ENCODE results near the gene ACSM3.

Gene ACSM3

DNA sequence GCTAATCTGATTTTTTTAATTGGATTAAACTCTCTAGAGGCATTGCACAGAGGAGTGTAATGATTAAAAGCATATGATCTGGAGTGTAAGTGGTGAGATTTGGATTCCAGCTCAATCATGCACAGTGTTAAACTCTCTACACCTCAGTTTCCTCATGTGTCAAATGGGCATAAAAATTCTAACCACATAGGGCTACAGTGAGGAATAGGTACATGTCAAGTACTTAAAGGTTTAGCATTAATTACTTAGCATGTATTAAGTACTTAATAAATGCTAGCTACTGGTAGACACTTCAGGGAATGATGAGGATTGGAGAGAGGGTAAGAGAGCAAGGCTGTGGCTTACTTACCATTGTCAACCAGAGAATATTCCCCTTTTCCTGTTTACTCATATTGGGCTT lies 25.3 kb downstream of the ACSM3 start:
- no peak overlapping the region for H4K8ac ChIP-seq (ENCODE audit: low read length)
- no peaks in the 10 kb centered on the region for H3K27me3 ChIP-seq (ENCODE audit: control insufficient read depth in 1 of 2, insufficient read depth in 1 of 2, low read length in 2 of 2)

GRCh38 chr16:20791923-20792612 lies 28.3 kb downstream of the ACSM3 start:
- Histone ChIP-seq H3K14ac (ENCODE audit: low read length in 2 of 2) (no peak overlapping the region), H2BK12ac (ENCODE audit: low read length in 2 of 2) (no peak overlapping the region), H3K36me3 (ENCODE audit: control insufficient read depth in 1 of 2, insufficient read depth in 2 of 2, low read depth in 1 of 2, low read length in 2 of 2) (peaks cover 0 to 8% of the 10 kb centered on the region in 2 experiments), H4K8ac (ENCODE audit: low read length) (no peak overlapping the region), H2AK5ac (ENCODE audit: low read length, severe bottlenecking) (no peak overlapping the region), H3K79me1 (replicated peaks; ENCODE audit: low read length, poor library complexity, severe bottlenecking) (no peaks in the 10 kb centered on the region), H3K4me1 (ENCODE audit: control insufficient read depth, insufficient read depth, low read depth, low read length) (peaks cover 1% of the 10 kb centered on the region), H2BK120ac (ENCODE audit: low read depth, low read length) (no peak overlapping the region), H3K4me2 (ENCODE audit: low read length, poor library complexity, severe bottlenecking) (no peak overlapping the region), H3K9ac (ENCODE audit: low read length) (no peak overlapping the region), H2BK15ac (ENCODE audit: low read depth, poor library complexity, severe bottlenecking) (no peak overlapping the region), H2AFZ (ENCODE audit: low read depth, low read length) (no peak overlapping the region), H4K91ac (ENCODE audit: low read length) (no peak overlapping the region), H3K4me3 (ENCODE audit: insufficient read depth in 1 of 2, low read depth in 1 of 2, low read length in 2 of 2) (no peak overlapping the region), H3K18ac (ENCODE audit: low read depth in 1 of 2, low read length in 2 of 2) (no peak overlapping the region), H2BK5ac (ENCODE audit: low read depth, low read length, poor library complexity, severe bottlenecking) (no peak overlapping the region), H3K27ac (ENCODE audit: low read length, poor library complexity, severe bottlenecking) (no peak overlapping the region), H3K4ac (ENCODE audit: low read depth in 1 of 2, low read length in 2 of 2) (no peak overlapping the region), H3K9me3 (ENCODE audit: control insufficient read depth, low read length) (no peaks in the 10 kb centered on the region), H3K23ac (ENCODE audit: low read length in 2 of 2) (no peak overlapping the region), H3K27me3 (ENCODE audit: control insufficient read depth in 1 of 2, insufficient read depth in 1 of 2, low read length in 2 of 2) (no peaks in the 10 kb centered on the region)
- 92% methylated on average over 5 of the region's 5 CpGs for WGBS
- no peak for DNase-seq

More for the DNA sequence above, 25.3 kb downstream of the ACSM3 start:
- H3K27ac ChIP-seq (ENCODE audit: low read length, poor library complexity, severe bottlenecking), result no peak overlapping the region
- no peaks in the 10 kb centered on the region for H3K36me3 ChIP-seq (ENCODE audit: control insufficient read depth in 1 of 2, insufficient read depth in 2 of 2, low read depth in 1 of 2, low read length in 2 of 2)
- peaks cover 1% of the 10 kb centered on the region for H3K4me1 ChIP-seq (ENCODE audit: control insufficient read depth, insufficient read depth, low read depth, low read length)
- no peak overlapping the region for H3K14ac ChIP-seq (ENCODE audit: low read length in 2 of 2)
- no peak overlapping the region for H2BK5ac ChIP-seq (ENCODE audit: low read depth, low read length, poor library complexity, severe bottlenecking)
- H2BK120ac ChIP-seq (ENCODE audit: low read depth, low read length), result no peak overlapping the region
- H2BK15ac ChIP-seq (ENCODE audit: low read depth, poor library complexity, severe bottlenecking), result no peak overlapping the region
- H3K9ac ChIP-seq (ENCODE audit: low read length), result no peak overlapping the region
- no peak for DNase-seq
- H2AK5ac ChIP-seq (ENCODE audit: low read length, severe bottlenecking), result no peak overlapping the region
- no peak overlapping the region for H3K18ac ChIP-seq (ENCODE audit: low read depth in 1 of 2, low read length in 2 of 2)
- no peak overlapping the region for H3K4me3 ChIP-seq (ENCODE audit: insufficient read depth in 1 of 2, low read depth in 1 of 2, low read length in 2 of 2)
- no peak overlapping the region for H3K4ac ChIP-seq (ENCODE audit: low read depth in 1 of 2, low read length in 2 of 2)
- H3K23ac ChIP-seq (ENCODE audit: low read length in 2 of 2), result no peak overlapping the region
- H2BK12ac ChIP-seq (ENCODE audit: low read length in 2 of 2), result no peak overlapping the region
- no peaks in the 10 kb centered on the region for H3K79me1 ChIP-seq (replicated peaks; ENCODE audit: low read length, poor library complexity, severe bottlenecking)
- H3K4me2 ChIP-seq (ENCODE audit: low read length, poor library complexity, severe bottlenecking), result no peak overlapping the region
- H2AFZ ChIP-seq (ENCODE audit: low read depth, low read length), result no peak overlapping the region
- no peak overlapping the region for H4K91ac ChIP-seq (ENCODE audit: low read length)
- H3K9me3 ChIP-seq (ENCODE audit: control insufficient read depth, low read length), result no peaks in the 10 kb centered on the region

DNA sequence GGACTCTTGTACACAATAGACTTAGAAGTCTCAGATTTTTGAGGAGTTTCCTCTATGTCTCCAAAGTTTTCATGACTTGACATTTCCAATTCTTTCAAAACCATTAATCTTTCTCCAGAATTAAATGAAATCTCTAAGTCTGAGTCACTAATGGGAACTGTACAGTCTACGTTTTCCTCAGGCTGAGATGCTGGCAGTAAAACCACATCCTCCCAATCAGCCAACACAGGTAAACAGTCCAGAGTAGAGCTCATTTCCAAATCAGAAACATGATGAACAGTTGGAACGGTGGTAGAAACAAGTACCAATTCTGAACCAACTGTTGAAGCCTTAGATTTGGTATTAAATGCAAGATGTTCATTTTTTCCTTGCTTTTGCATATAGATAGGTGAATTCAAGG lies 34.5 kb downstream of the ACSM3 start:
- H3K4me1 ChIP-seq (ENCODE audit: control insufficient read depth, insufficient read depth, low read depth, low read length), result no peaks in the 10 kb centered on the region
- H3K4ac ChIP-seq (ENCODE audit: low read depth in 1 of 2, low read length in 2 of 2), result no peak overlapping the region
- no peak overlapping the region for H2BK15ac ChIP-seq (ENCODE audit: low read depth, poor library complexity, severe bottlenecking)
- H3K4me2 ChIP-seq (ENCODE audit: low read length, poor library complexity, severe bottlenecking), result no peak overlapping the region
- no peak overlapping the region for H3K9ac ChIP-seq (ENCODE audit: low read length)
- H3K23ac ChIP-seq (ENCODE audit: low read length in 2 of 2), result no peak overlapping the region
- H4K8ac ChIP-seq (ENCODE audit: low read length), result no peak overlapping the region
- H3K14ac ChIP-seq (ENCODE audit: low read length in 2 of 2), result no peak overlapping the region
- H2BK120ac ChIP-seq (ENCODE audit: low read depth, low read length), result no peak overlapping the region
- peaks cover 0 to 37% of the 10 kb centered on the region in 2 experiments for H3K36me3 ChIP-seq (ENCODE audit: control insufficient read depth in 1 of 2, insufficient read depth in 2 of 2, low read depth in 1 of 2, low read length in 2 of 2)
- H3K18ac ChIP-seq (ENCODE audit: low read depth in 1 of 2, low read length in 2 of 2), result no peak overlapping the region
- no peaks in the 10 kb centered on the region for H3K79me1 ChIP-seq (replicated peaks; ENCODE audit: low read length, poor library complexity, severe bottlenecking)
- 82% methylated on average over 2 of the region's 2 CpGs for WGBS
- no peaks in the 10 kb centered on the region for H3K27me3 ChIP-seq (ENCODE audit: control insufficient read depth in 1 of 2, insufficient read depth in 1 of 2, low read length in 2 of 2)
- DNase-seq, result no peak
- no peak overlapping the region for H2AFZ ChIP-seq (ENCODE audit: low read depth, low read length)
- H3K9me3 ChIP-seq (ENCODE audit: control insufficient read depth, low read length), result no peaks in the 10 kb centered on the region
- no peak overlapping the region for H3K4me3 ChIP-seq (ENCODE audit: insufficient read depth in 1 of 2, low read depth in 1 of 2, low read length in 2 of 2)
- no peak overlapping the region for H2BK12ac ChIP-seq (ENCODE audit: low read length in 2 of 2)
- H2AK5ac ChIP-seq (ENCODE audit: low read length, severe bottlenecking), result no peak overlapping the region
- H4K91ac ChIP-seq (ENCODE audit: low read length), result no peak overlapping the region
- no peak overlapping the region for H2BK5ac ChIP-seq (ENCODE audit: low read depth, low read length, poor library complexity, severe bottlenecking)
- H3K27ac ChIP-seq (ENCODE audit: low read length, poor library complexity, severe bottlenecking), result no peak overlapping the region

GRCh38 chr16:20799599-20799998 lies 35.8 kb downstream of the ACSM3 start:
- Histone ChIP-seq H3K4me2 (ENCODE audit: low read length, poor library complexity, severe bottlenecking) (no peak overlapping the region), H2BK120ac (ENCODE audit: low read depth, low read length) (no peak overlapping the region), H3K27ac (ENCODE audit: low read length, poor library complexity, severe bottlenecking) (no peak overlapping the region), H3K4me1 (ENCODE audit: control insufficient read depth, insufficient read depth, low read depth, low read length) (no peaks in the 10 kb centered on the region), H3K9ac (ENCODE audit: low read length) (no peak overlapping the region), H3K14ac (ENCODE audit: low read length in 2 of 2) (no peak overlapping the region), H2BK5ac (ENCODE audit: low read depth, low read length, poor library complexity, severe bottlenecking) (no peak overlapping the region), H3K27me3 (ENCODE audit: control insufficient read depth in 1 of 2, insufficient read depth in 1 of 2, low read length in 2 of 2) (no peaks in the 10 kb centered on the region), H3K4me3 (ENCODE audit: insufficient read depth in 1 of 2, low read depth in 1 of 2, low read length in 2 of 2) (no peak overlapping the region), H3K36me3 (ENCODE audit: control insufficient read depth in 1 of 2, insufficient read depth in 2 of 2, low read depth in 1 of 2, low read length in 2 of 2) (peaks cover 0 to 37% of the 10 kb centered on the region in 2 experiments), H2AFZ (ENCODE audit: low read depth, low read length) (no peak overlapping the region), H3K23ac (ENCODE audit: low read length in 2 of 2) (no peak overlapping the region), H3K79me1 (replicated peaks; ENCODE audit: low read length, poor library complexity, severe bottlenecking) (no peaks in the 10 kb centered on the region), H2AK5ac (ENCODE audit: low read length, severe bottlenecking) (no peak overlapping the region), H4K8ac (ENCODE audit: low read length) (no peak overlapping the region), H3K18ac (ENCODE audit: low read depth in 1 of 2, low read length in 2 of 2) (no peak overlapping the region), H2BK15ac (ENCODE audit: low read depth, poor library complexity, severe bottlenecking) (no peak overlapping the region), H3K9me3 (ENCODE audit: control insufficient read depth, low read length) (no peaks in the 10 kb centered on the region), H3K4ac (ENCODE audit: low read depth in 1 of 2, low read length in 2 of 2) (no peak overlapping the region), H2BK12ac (ENCODE audit: low read length in 2 of 2) (no peak overlapping the region), H4K91ac (ENCODE audit: low read length) (no peak overlapping the region)
- no CpG with 5 or more reads among the region's 2 CpGs for WGBS
- DNase-seq, result peak; percentile 7

Measured in mesenchymal stem cell (in vitro differentiated cells and primary cell).